ENCODE data around the gene SPTLC3.

The SPTLC3 gene

GRCh38 chr20:13109658-13110057 is 100.9 kb downstream of the SPTLC3 start:
- no peak for DNase-seq (ENCODE audit: low read depth in 2 of 2)
- H3K4me3 ChIP-seq (replicated peaks in 1 of 2; ENCODE audit: low read depth in 2 of 2, low read length in 2 of 2): no peak overlapping the region
- TF ChIP-seq, protein P1, sequence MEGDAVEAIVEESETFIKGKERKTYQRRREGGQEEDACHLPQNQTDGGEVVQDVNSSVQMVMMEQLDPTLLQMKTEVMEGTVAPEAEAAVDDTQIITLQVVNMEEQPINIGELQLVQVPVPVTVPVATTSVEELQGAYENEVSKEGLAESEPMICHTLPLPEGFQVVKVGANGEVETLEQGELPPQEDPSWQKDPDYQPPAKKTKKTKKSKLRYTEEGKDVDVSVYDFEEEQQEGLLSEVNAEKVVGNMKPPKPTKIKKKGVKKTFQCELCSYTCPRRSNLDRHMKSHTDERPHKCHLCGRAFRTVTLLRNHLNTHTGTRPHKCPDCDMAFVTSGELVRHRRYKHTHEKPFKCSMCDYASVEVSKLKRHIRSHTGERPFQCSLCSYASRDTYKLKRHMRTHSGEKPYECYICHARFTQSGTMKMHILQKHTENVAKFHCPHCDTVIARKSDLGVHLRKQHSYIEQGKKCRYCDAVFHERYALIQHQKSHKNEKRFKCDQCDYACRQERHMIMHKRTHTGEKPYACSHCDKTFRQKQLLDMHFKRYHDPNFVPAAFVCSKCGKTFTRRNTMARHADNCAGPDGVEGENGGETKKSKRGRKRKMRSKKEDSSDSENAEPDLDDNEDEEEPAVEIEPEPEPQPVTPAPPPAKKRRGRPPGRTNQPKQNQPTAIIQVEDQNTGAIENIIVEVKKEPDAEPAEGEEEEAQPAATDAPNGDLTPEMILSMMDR (IDR thresholded peaks at IDR 0.05; ENCODE audit: low read depth, low read length): no peak

DNA sequence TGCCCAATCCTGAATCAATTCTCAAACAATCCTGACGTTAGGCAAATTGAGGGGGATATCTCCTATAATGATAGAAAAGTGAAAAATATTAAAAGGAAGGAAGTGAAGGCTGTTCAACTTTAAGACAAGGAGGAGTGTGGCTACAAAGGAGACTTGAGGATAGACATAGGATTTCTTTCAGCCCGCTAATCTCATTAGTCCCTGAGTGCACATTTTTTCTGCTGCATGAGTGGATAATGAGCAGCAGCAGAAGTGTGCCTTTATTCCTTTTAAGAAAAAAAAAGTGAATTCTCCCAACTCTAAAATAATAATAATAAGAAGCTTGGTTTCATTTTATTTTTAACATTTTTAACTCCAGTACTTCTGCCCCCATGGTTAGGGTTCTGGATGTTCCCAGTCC is 102.0 kb downstream of the SPTLC3 start:
- TF ChIP-seq, protein P1 (IDR thresholded peaks at IDR 0.05; ENCODE audit: low read depth, low read length): no peak
- no peak for DNase-seq (ENCODE audit: low read depth in 2 of 2)
- H3K4me3 ChIP-seq (replicated peaks in 1 of 2; ENCODE audit: low read depth in 2 of 2, low read length in 2 of 2): no peak overlapping the region

DNA sequence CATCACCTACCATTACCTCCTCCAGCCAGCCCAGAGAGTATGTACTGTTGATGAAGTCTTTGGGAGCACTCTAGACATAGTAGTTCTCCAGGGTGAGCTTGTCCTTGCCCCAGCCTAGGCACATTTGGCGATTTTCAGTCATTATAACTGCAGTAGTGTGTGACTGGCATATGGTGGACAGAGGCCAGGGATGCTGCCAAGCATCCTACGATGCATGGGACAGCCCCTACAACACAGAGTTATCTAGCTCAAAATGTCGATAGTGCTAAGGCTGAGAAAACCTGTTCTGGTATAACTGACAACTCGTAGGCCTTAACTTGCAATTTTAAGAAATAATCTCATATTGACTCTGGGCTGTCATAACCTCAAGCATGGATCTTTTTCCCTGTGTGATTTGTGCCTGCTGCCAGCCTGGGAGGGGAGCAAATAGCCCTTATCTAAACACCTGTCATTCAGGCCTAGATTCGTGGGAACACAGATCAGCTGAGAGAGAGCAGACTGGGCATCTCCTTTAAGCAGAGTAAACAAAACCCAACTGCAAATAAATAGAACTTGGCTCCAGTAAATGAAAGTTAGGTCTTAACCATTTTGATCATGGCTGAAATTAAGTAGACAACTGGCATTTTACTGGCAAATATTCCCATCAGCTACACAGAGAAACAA is 102.6 kb downstream of the SPTLC3 start:
- no peak for DNase-seq (ENCODE audit: low read depth in 2 of 2)
- no peak overlapping the region for H3K4me3 ChIP-seq (replicated peaks in 1 of 2; ENCODE audit: low read depth in 2 of 2, low read length in 2 of 2)
- TF ChIP-seq, protein P1 (IDR thresholded peaks at IDR 0.05; ENCODE audit: low read depth, low read length): no peak

DNA sequence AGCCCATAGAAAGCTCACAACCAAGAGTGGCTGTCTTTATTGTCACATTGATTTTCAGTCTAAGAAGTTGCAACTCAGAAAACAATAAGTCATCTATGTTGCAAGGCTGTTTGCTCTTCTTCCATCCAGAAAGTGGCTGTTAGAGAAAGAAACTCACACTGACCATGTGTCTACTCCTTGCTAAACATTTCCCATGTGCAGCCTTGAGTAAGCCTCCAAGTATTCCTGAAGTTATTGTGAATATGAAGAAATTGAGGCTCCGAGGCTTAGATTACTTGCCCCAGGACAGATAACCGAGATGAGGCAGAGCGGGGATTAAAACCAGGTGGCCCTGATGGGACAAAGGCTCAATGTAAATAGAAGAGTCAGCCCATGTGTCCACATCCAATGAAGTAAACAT is 105.0 kb downstream of the SPTLC3 start:
- TF ChIP-seq, protein P1 (IDR thresholded peaks at IDR 0.05; ENCODE audit: low read depth, low read length): no peak

DNA sequence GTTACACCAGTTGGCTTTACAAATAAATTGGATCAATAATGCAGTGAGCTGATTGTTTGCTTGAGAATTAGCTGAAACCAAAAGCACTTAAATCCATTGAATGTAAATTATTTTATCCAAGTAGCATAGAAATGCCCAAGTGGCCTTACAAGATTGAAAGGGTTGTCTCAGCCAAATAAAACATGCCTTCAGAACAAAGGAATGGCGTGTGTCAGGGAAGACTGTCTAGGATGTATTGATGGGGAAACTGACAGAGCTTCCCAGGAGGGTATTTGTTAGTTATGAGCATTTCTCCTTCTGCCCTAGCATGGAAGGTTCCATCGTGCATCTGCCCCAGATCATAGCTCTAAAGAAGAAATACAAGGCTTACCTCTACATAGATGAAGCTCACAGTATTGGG is 108.4 kb downstream of the SPTLC3 start:
- no peak for DNase-seq (ENCODE audit: low read depth in 2 of 2)
- TF ChIP-seq, protein P1 (IDR thresholded peaks at IDR 0.05; ENCODE audit: low read depth, low read length): no peak
- no peak overlapping the region for H3K4me3 ChIP-seq (replicated peaks in 1 of 2; ENCODE audit: low read depth in 2 of 2, low read length in 2 of 2)

More for the DNA sequence above, 105.0 kb downstream of the SPTLC3 start:
- no peak for DNase-seq (ENCODE audit: low read depth in 2 of 2)
- no peak overlapping the region for H3K4me3 ChIP-seq (replicated peaks in 1 of 2; ENCODE audit: low read depth in 2 of 2, low read length in 2 of 2)

DNA sequence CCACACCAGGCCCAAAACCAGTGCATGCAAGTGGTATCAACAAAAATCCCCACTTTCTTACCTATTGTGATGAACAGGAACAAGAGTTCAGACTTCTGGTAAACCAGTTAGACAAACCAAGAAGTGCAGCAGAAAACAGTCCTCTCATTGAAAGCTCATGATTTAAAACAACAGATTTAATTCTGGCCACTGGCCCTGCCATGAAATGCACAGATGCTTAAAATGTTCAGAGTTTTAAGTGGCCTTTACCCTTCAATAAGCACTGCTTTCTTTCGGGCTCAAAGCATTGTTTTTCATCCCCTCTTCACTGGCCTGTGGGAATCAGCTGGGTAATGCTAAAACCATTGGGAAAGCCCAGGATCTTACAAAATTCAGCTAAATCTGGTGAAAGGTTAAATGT is 109.9 kb downstream of the SPTLC3 start:
- DNase-seq (ENCODE audit: low read depth in 2 of 2): no peak
- H3K4me3 ChIP-seq (replicated peaks in 1 of 2; ENCODE audit: low read depth in 2 of 2, low read length in 2 of 2): no peak overlapping the region
- TF ChIP-seq, protein P1 (IDR thresholded peaks at IDR 0.05; ENCODE audit: low read depth, low read length): no peak

- H3K4me3 ChIP-seq (replicated peaks in 1 of 2; ENCODE audit: low read depth in 2 of 2, low read length in 2 of 2): no peak overlapping the region
- peak; percentile 73 to 76 for DNase-seq (ENCODE audit: low read depth in 2 of 2)
- TF ChIP-seq, protein P1 (IDR thresholded peaks at IDR 0.05; ENCODE audit: low read depth, low read length): peak; percentile 90
Observed at GRCh38 chr20:13119583-13119982, 110.8 kb downstream of the SPTLC3 start.

Measured in cardiac fibroblast (primary cell).